H9 (cell line): Measurements from ENCODE around the gene PPP2R3A. TPM values are rescaled to one million over a fixed set of nuclear protein-coding genes. Genes with fewer than 3 reads are reported as not detected.

Source experiments
- DNase-seq: peaks from one replicate; pipeline ENCODE4 v3.0.0-alpha.2; 2017
- H2AFZ ChIP-seq: one replicate; pipeline ENCODE4 v1.6.1; 2013; ENCODE audit warnings: mild to moderate bottlenecking, low read length, control low read depth, moderate library complexity
- H2AK5ac ChIP-seq: 2 replicates; pipeline ENCODE4 v1.6.1; 2013; ENCODE audit warnings: low read length, control low read depth, mixed read lengths; ENCODE audit not compliant: insufficient read length
- H2BK120ac ChIP-seq: one replicate; pipeline ENCODE4 v1.6.1; 2013; ENCODE audit warnings: low read depth, mild to moderate bottlenecking, low read length, control low read depth, inconsistent platforms; ENCODE audit not compliant: poor library complexity, severe bottlenecking
- H2BK12ac ChIP-seq: 2 replicates; pipeline ENCODE4 v1.6.1; 2013; ENCODE audit warnings: low read length, control low read depth, mixed read lengths, low read depth; ENCODE audit not compliant: insufficient read length
- H2BK15ac ChIP-seq: 2 replicates; pipeline ENCODE4 v1.6.1; 2013; ENCODE audit warnings: low read depth, low read length, control low read depth
- H2BK20ac ChIP-seq: one replicate; pipeline ENCODE4 v1.6.1; 2013; ENCODE audit warnings: low read depth, mild to moderate bottlenecking, low read length, control low read depth, inconsistent platforms; ENCODE audit not compliant: poor library complexity, severe bottlenecking
- H2BK5ac ChIP-seq: 2 replicates; pipeline ENCODE4 v1.6.1; 2013; ENCODE audit warnings: low read length, control low read depth, mixed read lengths; ENCODE audit not compliant: insufficient read length
- H3K14ac ChIP-seq: 2 replicates; pipeline ENCODE4 v1.6.1; 2013; ENCODE audit warnings: low read length, control low read depth; ENCODE audit not compliant: insufficient read depth
- H3K18ac ChIP-seq: 2 replicates; pipeline ENCODE4 v1.6.1; 2013; ENCODE audit warnings: low read depth, mild to moderate bottlenecking, mixed read lengths, low read length, control low read depth; ENCODE audit not compliant: insufficient read length
- H3K23ac ChIP-seq: 2 replicates; pipeline ENCODE4 v1.6.1; 2013; ENCODE audit warnings: low read length, control low read depth, mixed read lengths, low read depth; ENCODE audit not compliant: insufficient read length
- H3K23me2 ChIP-seq: 2 replicates; pipeline ENCODE4 v1.6.1; 2013; ENCODE audit warnings: low read depth, mild to moderate bottlenecking, mixed read lengths, low read length, control low read depth; ENCODE audit not compliant: insufficient read length, poor library complexity, severe bottlenecking
- H3K27ac ChIP-seq: 2 replicates; pipeline ENCODE4 v1.5.1; 2013; ENCODE audit warnings: low read length, control low read depth, mixed read lengths, low read depth; ENCODE audit not compliant: insufficient read length
- H3K27me3 ChIP-seq: 2 replicates; pipeline ENCODE4 v1.6.1; 2013; ENCODE audit warnings: low read length, control low read depth, inconsistent platforms; ENCODE audit not compliant: insufficient read depth
- H3K4ac ChIP-seq: 2 replicates; pipeline ENCODE4 v1.6.1; 2013; ENCODE audit warnings: low read depth, mild to moderate bottlenecking, control low read depth, inconsistent platforms, low read length, moderate library complexity
- H3K4me1 ChIP-seq: 2 replicates; pipeline ENCODE4 v1.6.1; 2013; ENCODE audit warnings: low read length, control low read depth, inconsistent platforms; ENCODE audit not compliant: insufficient read depth
- H3K4me2 ChIP-seq: 2 replicates; pipeline ENCODE4 v1.6.1; 2013; ENCODE audit warnings: low read length, control low read depth, mixed read lengths; ENCODE audit not compliant: insufficient read length, insufficient read depth
- H3K56ac ChIP-seq: 2 replicates; pipeline ENCODE4 v1.6.1; 2013; ENCODE audit warnings: low read depth, mild to moderate bottlenecking, mixed read lengths, low read length, control low read depth; ENCODE audit not compliant: insufficient read length
- H3K79me1 ChIP-seq: 2 replicates; pipeline ENCODE4 v1.6.1; 2013; ENCODE audit warnings: low read depth, mild to moderate bottlenecking, moderate library complexity, low read length, control low read depth, inconsistent platforms; ENCODE audit not compliant: insufficient read depth, poor library complexity, severe bottlenecking
- H3K79me2 ChIP-seq: 2 replicates; pipeline ENCODE4 v1.6.1; 2013; ENCODE audit warnings: low read length, control low read depth, inconsistent platforms; ENCODE audit not compliant: insufficient read depth
- H3K9ac ChIP-seq: 2 replicates; pipeline ENCODE4 v1.6.1; 2013; ENCODE audit warnings: low read length, control low read depth, mixed read lengths; ENCODE audit not compliant: insufficient read length; ENCODE audit errors: extremely low read depth
- H3K9me3 ChIP-seq: one replicate; pipeline ENCODE4 v1.6.1; 2013; ENCODE audit warnings: low read depth, low read length, inconsistent platforms; ENCODE audit not compliant: control insufficient read depth
- H3T11ph ChIP-seq: one replicate; pipeline ENCODE4 v1.6.1; 2013; ENCODE audit warnings: mild to moderate bottlenecking, low read length, control low read depth, inconsistent platforms
- H4K20me1 ChIP-seq: one replicate; pipeline ENCODE4 v1.6.1; 2013; ENCODE audit not compliant: control insufficient read depth, insufficient read length, insufficient read depth
- H4K5ac ChIP-seq: 2 replicates; pipeline ENCODE4 v1.6.1; 2013; ENCODE audit warnings: low read depth, mild to moderate bottlenecking, mixed read lengths, low read length, control low read depth; ENCODE audit not compliant: insufficient read length
- H4K8ac ChIP-seq: replicated peaks from 2 replicates; pipeline ENCODE4 v1.6.1; 2013; ENCODE audit warnings: low read length, control low read depth, mixed read lengths, low read depth; ENCODE audit not compliant: insufficient read length
- H4K91ac ChIP-seq: 2 replicates; pipeline ENCODE4 v1.6.1; 2013; ENCODE audit warnings: low read depth, mild to moderate bottlenecking, moderate library complexity, mixed read lengths, low read length, control low read depth; ENCODE audit not compliant: insufficient read length
- H3K27ac Mint-ChIP-seq, 3 experiments: 2 replicates in 2 of 3; 3 replicates in 1 of 3; pipeline ENCODE4 v1.8.0; 2020 to 2021; ENCODE audit warnings: mixed read lengths in 3 of 3, mild to moderate bottlenecking in 1 of 3, moderate library complexity in 1 of 3
- H3K27me3 Mint-ChIP-seq: 2 replicates; pipeline ENCODE4 v1.8.0; 2021; ENCODE audit warnings: low read depth, mild to moderate bottlenecking, moderate library complexity, mixed read lengths
- H3K36me3 Mint-ChIP-seq, 3 experiments: 2 replicates in 2 of 3; 3 replicates in 1 of 3; pipeline ENCODE4 v1.8.0; 2020 to 2021; ENCODE audit warnings: low read depth in 3 of 3, mixed read lengths in 3 of 3; ENCODE audit not compliant: insufficient read depth in 1 of 3
- H3K4me1 Mint-ChIP-seq, 2 experiments: 2 replicates each; pipeline ENCODE4 v1.8.0; 2020; ENCODE audit warnings: mixed read lengths in 2 of 2
- H3K4me3 Mint-ChIP-seq, 2 experiments: 2 replicates in 1 of 2; 3 replicates in 1 of 2; pipeline ENCODE4 v1.8.0; 2020 to 2021; ENCODE audit warnings: mild to moderate bottlenecking in 2 of 2, mixed read lengths in 2 of 2, moderate library complexity in 1 of 2
- H3K9me3 Mint-ChIP-seq, 2 experiments: 2 replicates in 1 of 2; 3 replicates in 1 of 2; pipeline ENCODE4 v1.8.0; 2020; ENCODE audit warnings: mild to moderate bottlenecking in 2 of 2, mixed read lengths in 2 of 2, moderate library complexity in 1 of 2
- CTCF ChIP-seq: fragments of 200-600 bp; sonication (generic); conservative IDR thresholded peaks from 3 replicates; pipeline ENCODE4 v1.8.0; 2021; ENCODE audit warnings: antibody characterized with exemption, mild to moderate bottlenecking
- WGBS: extraction: QIAGEN DNeasy Blood & Tissue Kit; methylation state at CpG from one replicate; pipeline ENCODE4 v1.1.7; 2013; ENCODE audit warnings: missing lambda C conversion rate, low lambda C conversion rate, mixed read lengths; ENCODE audit not compliant: insufficient read length; ENCODE audit errors: extremely low coverage; 5-methylcytosine and 5-hydroxymethylcytosine counted together
- total RNA-seq: library from RNA; stranded (reverse); gene quantifications from 2 replicates; pipeline ENCODE4 v1.2.1, GENCODE V29; 2021

PPP2R3A gene
- total RNA-seq, 1 experiment from 2014 or later, result 12.4 TPM

GRCh38 chr3:135964160-135964955 lies 1.2 kb upstream of the PPP2R3A start:
- no peak for DNase-seq
- no peaks in the 10 kb centered on the region for H4K20me1 ChIP-seq
- H2BK120ac ChIP-seq, result no peak overlapping the region
- peak overlapping the region; percentile 72 to 82; a peak in 4 of 5 replicates for H3K4me3 Mint-ChIP-seq
- H3K27ac Mint-ChIP-seq, result peak overlapping the region; percentile 25 to 72 (median 44); a peak in 4 of 7 replicates
- H2BK12ac ChIP-seq, result no peak overlapping the region
- peak overlapping the region; percentile 34 for H3K27ac ChIP-seq
- no peak overlapping the region for H3K9ac ChIP-seq
- H3K23ac ChIP-seq, result no peak overlapping the region
- H3K27me3 ChIP-seq, result no peaks in the 10 kb centered on the region
- no peak overlapping the region for H4K8ac ChIP-seq
- H3K14ac ChIP-seq, result no peak overlapping the region
- peaks cover 5 to 29% (median 7%) of the 10 kb centered on the region in 3 experiments for H3K36me3 Mint-ChIP-seq
- peaks cover 3% of the 10 kb centered on the region; the same call in 1 of the 2 replicates for H3K79me2 ChIP-seq
- no peak overlapping the region for H2BK15ac ChIP-seq
- H3K4me1 Mint-ChIP-seq, result peaks cover 37 to 43% of the 10 kb centered on the region in 2 experiments
- no peak overlapping the region for H2AK5ac ChIP-seq
- peaks cover 11 to 18% of the 10 kb centered on the region in 2 experiments for H3K9me3 Mint-ChIP-seq
- no peaks in the 10 kb centered on the region; the same call in 1 of the 2 replicates for H3K27me3 Mint-ChIP-seq
- H3K4me1 ChIP-seq, result peaks cover 9% of the 10 kb centered on the region
- H3K79me1 ChIP-seq, result no peaks in the 10 kb centered on the region
- H2BK5ac ChIP-seq, result no peak overlapping the region
- no peak overlapping the region for H3K4ac ChIP-seq
- TF ChIP-seq CTCF, result no peak
- no peaks in the 10 kb centered on the region for H3K9me3 ChIP-seq
- no peak overlapping the region for H4K5ac ChIP-seq
- no peak overlapping the region for H3K18ac ChIP-seq
- no peak overlapping the region for H3T11ph ChIP-seq
- no CpG with 5 or more reads among the region's 1 CpG for WGBS
- peaks cover 4% of the 10 kb centered on the region for H3K23me2 ChIP-seq
- no peak overlapping the region for H3K56ac ChIP-seq
- H4K91ac ChIP-seq, result no peak overlapping the region
- H2AFZ ChIP-seq, result no peak overlapping the region
- peak overlapping the region; percentile 30 for H3K4me2 ChIP-seq
- no peak overlapping the region for H2BK20ac ChIP-seq
